ENCODE measurements around the gene DUSP9.

DUSP9 gene

DNA sequence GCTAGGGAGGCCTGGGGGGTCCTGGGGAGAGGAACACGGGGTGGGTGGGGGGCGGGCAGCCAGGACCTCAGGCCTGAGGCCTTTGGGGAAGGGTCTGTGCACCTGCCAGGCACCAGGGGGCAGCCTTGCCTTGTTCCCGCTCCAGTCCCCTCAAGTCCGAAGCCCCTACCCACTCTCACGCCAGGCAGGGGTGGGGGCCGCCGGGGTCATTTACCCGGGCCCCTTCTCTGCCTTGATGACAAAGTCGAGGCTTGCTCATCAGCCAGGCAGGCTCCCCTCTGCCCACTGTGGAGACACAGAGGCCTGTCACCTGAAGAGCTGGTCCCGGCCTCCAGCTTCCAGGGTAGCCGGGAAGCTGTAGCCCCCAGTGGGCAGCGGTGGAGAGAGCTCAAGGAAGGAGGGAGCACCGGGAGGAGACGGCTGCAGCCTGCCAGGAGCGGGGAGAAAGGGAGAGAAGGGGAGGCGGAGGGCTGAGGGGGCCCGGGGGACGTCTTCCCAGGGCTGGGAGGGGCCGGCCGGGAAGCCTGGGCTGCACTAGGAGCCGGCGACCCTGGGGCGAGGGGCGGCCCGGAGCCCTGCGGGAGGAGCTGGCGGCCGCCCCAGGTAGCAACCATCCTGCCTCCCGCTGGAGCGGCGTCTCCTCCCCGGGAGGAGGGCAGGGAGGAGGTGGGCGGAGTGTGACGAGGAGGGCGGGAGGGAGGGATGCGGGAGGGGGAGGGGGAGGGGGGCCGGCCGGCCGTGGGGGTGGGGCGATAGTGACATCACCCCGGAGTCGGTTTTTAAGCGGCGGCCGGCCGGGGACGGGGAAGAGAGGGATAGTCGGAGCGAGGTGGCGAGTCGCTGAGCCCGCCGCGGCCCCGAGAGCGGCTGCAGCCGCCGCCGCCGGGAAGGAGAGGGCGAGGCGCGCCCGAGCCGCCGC, 40.4 kb downstream of the DUSP9 start, which contains the start of gene SLC6A8 (continued):
- no peak for TF ChIP-seq ZNF658 (tag by site-specific recombination; IDR thresholded peaks at IDR 0.05)
- peak; percentile 57 for TF ChIP-seq ZIC2 (tag by site-specific recombination; IDR thresholded peaks at IDR 0.05)
- no peak for TF ChIP-seq ZNF585B (tag by site-specific recombination; IDR thresholded peaks at IDR 0.05)
- TF ChIP-seq ZNF830 (tag by site-specific recombination; IDR thresholded peaks at IDR 0.05; ENCODE audit: low read depth): no peak
- TF ChIP-seq, protein P1, sequence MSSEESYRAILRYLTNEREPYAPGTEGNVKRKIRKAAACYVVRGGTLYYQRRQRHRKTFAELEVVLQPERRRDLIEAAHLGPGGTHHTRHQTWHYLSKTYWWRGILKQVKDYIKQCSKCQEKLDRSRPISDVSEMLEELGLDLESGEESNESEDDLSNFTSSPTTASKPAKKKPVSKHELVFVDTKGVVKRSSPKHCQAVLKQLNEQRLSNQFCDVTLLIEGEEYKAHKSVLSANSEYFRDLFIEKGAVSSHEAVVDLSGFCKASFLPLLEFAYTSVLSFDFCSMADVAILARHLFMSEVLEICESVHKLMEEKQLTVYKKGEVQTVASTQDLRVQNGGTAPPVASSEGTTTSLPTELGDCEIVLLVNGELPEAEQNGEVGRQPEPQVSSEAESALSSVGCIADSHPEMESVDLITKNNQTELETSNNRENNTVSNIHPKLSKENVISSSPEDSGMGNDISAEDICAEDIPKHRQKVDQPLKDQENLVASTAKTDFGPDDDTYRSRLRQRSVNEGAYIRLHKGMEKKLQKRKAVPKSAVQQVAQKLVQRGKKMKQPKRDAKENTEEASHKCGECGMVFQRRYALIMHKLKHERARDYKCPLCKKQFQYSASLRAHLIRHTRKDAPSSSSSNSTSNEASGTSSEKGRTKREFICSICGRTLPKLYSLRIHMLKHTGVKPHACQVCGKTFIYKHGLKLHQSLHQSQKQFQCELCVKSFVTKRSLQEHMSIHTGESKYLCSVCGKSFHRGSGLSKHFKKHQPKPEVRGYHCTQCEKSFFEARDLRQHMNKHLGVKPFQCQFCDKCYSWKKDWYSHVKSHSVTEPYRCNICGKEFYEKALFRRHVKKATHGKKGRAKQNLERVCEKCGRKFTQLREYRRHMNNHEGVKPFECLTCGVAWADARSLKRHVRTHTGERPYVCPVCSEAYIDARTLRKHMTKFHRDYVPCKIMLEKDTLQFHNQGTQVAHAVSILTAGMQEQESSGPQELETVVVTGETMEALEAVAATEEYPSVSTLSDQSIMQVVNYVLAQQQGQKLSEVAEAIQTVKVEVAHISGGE (tag by site-specific recombination; conservative IDR thresholded peaks at IDR 0.05; ENCODE audit: low read depth): no peak
- peak; percentile 59 for TF ChIP-seq IKZF3 (tag by site-specific recombination; IDR thresholded peaks at IDR 0.05)
- TF ChIP-seq OSR2 (tag by site-specific recombination; IDR thresholded peaks at IDR 0.05): peak; percentile 51; the same call in 1 of the 2 replicates
- no peak for TF ChIP-seq ZNF2 (tag by site-specific recombination; IDR thresholded peaks at IDR 0.05)
- TF ChIP-seq ZBTB20 (tag by site-specific recombination; IDR thresholded peaks at IDR 0.05): peak; percentile 45; the same call in 1 of the 2 replicates
- TF ChIP-seq, protein P2, sequence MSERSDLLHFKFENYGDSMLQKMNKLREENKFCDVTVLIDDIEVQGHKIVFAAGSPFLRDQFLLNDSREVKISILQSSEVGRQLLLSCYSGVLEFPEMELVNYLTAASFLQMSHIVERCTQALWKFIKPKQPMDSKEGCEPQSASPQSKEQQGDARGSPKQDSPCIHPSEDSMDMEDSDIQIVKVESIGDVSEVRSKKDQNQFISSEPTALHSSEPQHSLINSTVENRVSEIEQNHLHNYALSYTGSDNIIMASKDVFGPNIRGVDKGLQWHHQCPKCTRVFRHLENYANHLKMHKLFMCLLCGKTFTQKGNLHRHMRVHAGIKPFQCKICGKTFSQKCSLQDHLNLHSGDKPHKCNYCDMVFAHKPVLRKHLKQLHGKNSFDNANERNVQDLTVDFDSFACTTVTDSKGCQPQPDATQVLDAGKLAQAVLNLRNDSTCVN (tag by site-specific recombination; optimal IDR thresholded peaks at IDR 0.05): peak; percentile 18
- TF ChIP-seq ZNF664 (tag by site-specific recombination; IDR thresholded peaks at IDR 0.05): no peak
- peak; percentile 25; the same call in 1 of the 2 replicates for TF ChIP-seq SP3 (tag by site-specific recombination; IDR thresholded peaks at IDR 0.05)
- TF ChIP-seq EGR2 (tag by site-specific recombination; IDR thresholded peaks at IDR 0.05; ENCODE audit: low read depth): no peak; the same call in 1 of the 2 replicates
- peak; percentile 57 for TF ChIP-seq ZNF366 (tag by site-specific recombination; conservative IDR thresholded peaks at IDR 0.05)
- TF ChIP-seq GLIS2 (tag by site-specific recombination; IDR thresholded peaks at IDR 0.05): peak; percentile 59
- peak; percentile 39; the same call in 1 of the 2 replicates for TF ChIP-seq GLIS1 (tag by site-specific recombination; IDR thresholded peaks at IDR 0.05)
- TF ChIP-seq ZNF423 (tag by site-specific recombination; IDR thresholded peaks at IDR 0.05): 0 out of 2 replicates have a peak, but pooled peaks have one; percentile 36
- no peak for TF ChIP-seq MYNN (tag by site-specific recombination; IDR thresholded peaks at IDR 0.05; ENCODE audit: borderline replicate concordance)
- peak; percentile 40; the same call in 1 of the 2 replicates for TF ChIP-seq ZBTB8A (tag by site-specific recombination; IDR thresholded peaks at IDR 0.05)
- TF ChIP-seq, protein P3, sequence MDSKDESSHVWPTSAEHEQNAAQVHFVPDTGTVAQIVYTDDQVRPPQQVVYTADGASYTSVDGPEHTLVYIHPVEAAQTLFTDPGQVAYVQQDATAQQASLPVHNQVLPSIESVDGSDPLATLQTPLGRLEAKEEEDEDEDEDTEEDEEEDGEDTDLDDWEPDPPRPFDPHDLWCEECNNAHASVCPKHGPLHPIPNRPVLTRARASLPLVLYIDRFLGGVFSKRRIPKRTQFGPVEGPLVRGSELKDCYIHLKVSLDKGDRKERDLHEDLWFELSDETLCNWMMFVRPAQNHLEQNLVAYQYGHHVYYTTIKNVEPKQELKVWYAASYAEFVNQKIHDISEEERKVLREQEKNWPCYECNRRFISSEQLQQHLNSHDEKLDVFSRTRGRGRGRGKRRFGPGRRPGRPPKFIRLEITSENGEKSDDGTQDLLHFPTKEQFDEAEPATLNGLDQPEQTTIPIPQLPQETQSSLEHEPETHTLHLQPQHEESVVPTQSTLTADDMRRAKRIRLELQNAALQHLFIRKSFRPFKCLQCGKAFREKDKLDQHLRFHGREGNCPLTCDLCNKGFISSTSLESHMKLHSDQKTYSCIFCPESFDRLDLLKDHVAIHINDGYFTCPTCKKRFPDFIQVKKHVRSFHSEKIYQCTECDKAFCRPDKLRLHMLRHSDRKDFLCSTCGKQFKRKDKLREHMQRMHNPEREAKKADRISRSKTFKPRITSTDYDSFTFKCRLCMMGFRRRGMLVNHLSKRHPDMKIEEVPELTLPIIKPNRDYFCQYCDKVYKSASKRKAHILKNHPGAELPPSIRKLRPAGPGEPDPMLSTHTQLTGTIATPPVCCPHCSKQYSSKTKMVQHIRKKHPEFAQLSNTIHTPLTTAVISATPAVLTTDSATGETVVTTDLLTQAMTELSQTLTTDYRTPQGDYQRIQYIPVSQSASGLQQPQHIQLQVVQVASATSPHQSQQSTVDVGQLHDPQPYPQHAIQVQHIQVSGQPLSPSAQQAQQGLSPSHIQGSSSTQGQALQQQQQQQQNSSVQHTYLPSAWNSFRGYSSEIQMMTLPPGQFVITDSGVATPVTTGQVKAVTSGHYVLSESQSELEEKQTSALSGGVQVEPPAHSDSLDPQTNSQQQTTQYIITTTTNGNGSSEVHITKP (tag by site-specific recombination; IDR thresholded peaks at IDR 0.05): no peak

All from HEK293 (cell line).